Loucy (cell line): ENCODE measurements around the gene CLSTN3.

Source experiments
- H2AFZ ChIP-seq: fragments of 200-600 bp; sonication (generic); 2 replicates; pipeline ENCODE4 v1.6.0; 2016; ENCODE audit warnings: antibody characterized with exemption, mild to moderate bottlenecking, low read length, moderate library complexity
- H3F3A ChIP-seq: fragments of 200-600 bp; 2 replicates; pipeline ENCODE4 v1.6.0; 2016; ENCODE audit warnings: antibody characterized with exemption, low read depth, mild to moderate bottlenecking
- H3K27me3 ChIP-seq: fragments of 200-600 bp; sonication (generic); 2 replicates; pipeline ENCODE4 v1.6.1; 2014; ENCODE audit warnings: low read length, mild to moderate bottlenecking; ENCODE audit not compliant: insufficient read depth, poor library complexity, severe bottlenecking
- H3K36me3 ChIP-seq: fragments of 200-600 bp; sonication (generic); 2 replicates; pipeline ENCODE4 v1.6.1; 2016; ENCODE audit warnings: low read length; ENCODE audit not compliant: insufficient read depth
- H3K4me1 ChIP-seq: fragments of 200-600 bp; sonication (generic); 2 replicates; pipeline ENCODE4 v1.5.1; 2014; ENCODE audit warnings: low read length, mild to moderate bottlenecking; ENCODE audit not compliant: insufficient read depth, poor library complexity, severe bottlenecking
- H3K4me2 ChIP-seq: fragments of 200-600 bp; sonication (generic); 2 replicates; pipeline ENCODE4 v1.6.0; 2014; ENCODE audit warnings: antibody characterized with exemption, low read length, low read depth, mild to moderate bottlenecking; ENCODE audit not compliant: poor library complexity, severe bottlenecking
- H3K4me3 ChIP-seq: fragments of 200-600 bp; sonication (generic); 2 replicates; pipeline ENCODE4 v1.5.1; 2014; ENCODE audit warnings: low read length, mild to moderate bottlenecking, mixed read lengths; ENCODE audit not compliant: poor library complexity, severe bottlenecking
- H3K79me2 ChIP-seq: fragments of 200-600 bp; sonication (generic); 2 replicates; pipeline ENCODE4 v1.6.1; 2014; ENCODE audit warnings: low read length; ENCODE audit not compliant: insufficient read depth
- H3K9ac ChIP-seq: fragments of 200-600 bp; sonication (generic); 2 replicates; pipeline ENCODE4 v1.6.0; 2014; ENCODE audit warnings: mild to moderate bottlenecking, low read depth, low read length, moderate library complexity; ENCODE audit not compliant: poor library complexity, severe bottlenecking
- H3K9me2 ChIP-seq: fragments of 200-600 bp; sonication (generic); replicated peaks from 2 replicates; pipeline ENCODE4 v1.6.1; 2016; ENCODE audit warnings: low read depth, low read length, mixed read lengths
- H3K9me3 ChIP-seq: fragments of 200-600 bp; sonication (generic); 2 replicates; pipeline ENCODE4 v1.6.1; 2014; ENCODE audit warnings: mild to moderate bottlenecking, antibody characterized with exemption, low read length, low read depth; ENCODE audit not compliant: insufficient read depth
- H4K20me1 ChIP-seq: fragments of 200-600 bp; sonication (generic); 2 replicates; pipeline ENCODE4 v1.6.0; 2014; ENCODE audit warnings: antibody characterized with exemption, low read length, mild to moderate bottlenecking; ENCODE audit not compliant: insufficient read depth, poor library complexity, severe bottlenecking
- CTCF ChIP-seq: fragments of 200-600 bp; sonication (generic); conservative IDR thresholded peaks from 2 replicates; pipeline ENCODE4 v1.5.1; 2014; ENCODE audit warnings: mild to moderate bottlenecking, antibody characterized with exemption, low read length
- EZH2phosphoT487 ChIP-seq: fragments of 200-600 bp; IDR thresholded peaks from 2 replicates; pipeline ENCODE4 v1.6.1; 2018; ENCODE audit warnings: antibody characterized with exemption, mild to moderate bottlenecking, moderate library complexity, borderline replicate concordance

Gene CLSTN3

GRCh38 chr12:7125632-7126227, 4.4 kb upstream of the CLSTN3 start:
- H4K20me1 ChIP-seq = no peaks in the 10 kb centered on the region
- no peak overlapping the region for H3K9ac ChIP-seq
- peaks cover 8% of the 10 kb centered on the region; the same call in 1 of the 2 replicates for H3K79me2 ChIP-seq
- no peaks in the 10 kb centered on the region for H3K9me3 ChIP-seq
- no peaks in the 10 kb centered on the region for H3K27me3 ChIP-seq
- no peak overlapping the region for H3K4me3 ChIP-seq
- no peak for TF ChIP-seq CTCF
- no peak overlapping the region for H2AFZ ChIP-seq
- H3K36me3 ChIP-seq = no peaks in the 10 kb centered on the region
- H3K4me1 ChIP-seq = peaks cover 16% of the 10 kb centered on the region
- no peaks in the 10 kb centered on the region; the same call in 1 of the 2 replicates for H3F3A ChIP-seq
- H3K9me2 ChIP-seq = no peaks in the 10 kb centered on the region
- no peak overlapping the region for H3K4me2 ChIP-seq

DNA sequence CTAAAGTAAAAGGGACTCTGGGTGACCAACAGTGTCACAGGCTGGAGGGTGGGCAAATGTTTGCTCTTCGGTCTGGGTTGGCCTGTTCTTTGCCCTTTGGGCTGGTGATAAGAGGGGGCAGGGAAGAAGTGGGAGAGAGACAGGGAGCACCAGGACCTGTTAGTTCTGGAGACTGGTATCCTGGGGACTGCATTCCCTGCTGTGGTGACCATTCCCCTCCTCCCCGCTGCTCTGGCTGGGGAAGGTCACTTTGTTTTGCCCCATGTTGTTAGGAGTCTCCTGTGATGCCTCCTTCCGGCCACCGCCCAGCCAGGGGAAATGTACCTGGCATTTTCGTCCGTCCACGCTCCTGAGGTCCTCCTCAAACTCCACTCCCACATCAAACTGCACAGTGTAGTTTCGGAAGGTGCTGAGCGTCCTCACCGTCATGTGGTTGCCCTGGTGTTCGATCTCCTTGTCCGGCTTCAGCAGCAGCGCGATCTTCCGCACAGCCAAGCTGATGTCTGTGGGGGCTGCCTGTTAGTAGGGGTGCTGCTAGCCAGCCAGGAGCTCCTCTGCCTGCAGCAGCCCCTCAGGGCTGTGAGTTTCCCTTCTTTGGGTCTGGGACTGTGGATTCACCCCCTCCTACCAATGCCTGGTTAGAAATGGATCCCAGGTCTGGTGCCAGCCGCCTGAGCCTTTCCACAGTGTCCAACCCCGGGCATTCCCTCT, 2.1 kb upstream of the CLSTN3 start:
- no peak overlapping the region for H3K9ac ChIP-seq
- TF ChIP-seq CTCF (no peak), EZH2phosphoT487 (no peak)

GRCh38 chr12:7128681-7129286, 1.4 kb upstream of the CLSTN3 start, which contains the start of gene RBP5:
TSS of gene RBP5 (minus strand) at chr12:7128889. CDS start at chr12:7128775, 114 bp downstream.
- Histone ChIP-seq H3K9me2 (no peaks in the 10 kb centered on the region), H3K9me3 (no peaks in the 10 kb centered on the region), H2AFZ (peak within 1 kb of the TSS; percentile 82), H3K27me3 (no peaks in the 10 kb centered on the region), H3K36me3 (peaks cover 11% of the 10 kb centered on the region; the same call in 1 of the 2 replicates), H3F3A (peaks cover 2% of the 10 kb centered on the region; the same call in 1 of the 2 replicates), H3K79me2 (peaks cover 38% of the 10 kb centered on the region), H3K4me1 (peaks cover 36% of the 10 kb centered on the region), H3K9ac (peak within 1 kb of the TSS; percentile 81), H3K4me2 (peak within 1 kb of the TSS; percentile 99), H4K20me1 (no peaks in the 10 kb centered on the region), H3K4me3 (peak within 1 kb of the TSS; percentile 99)
- no peak for TF ChIP-seq EZH2phosphoT487
- no peak for TF ChIP-seq CTCF

More for the DNA sequence above, 2.1 kb upstream of the CLSTN3 start:
- peaks cover 2% of the 10 kb centered on the region; the same call in 1 of the 2 replicates for H3F3A ChIP-seq
- no peaks in the 10 kb centered on the region for H3K9me3 ChIP-seq
- H3K4me3 ChIP-seq = no peak overlapping the region
- H3K4me2 ChIP-seq = peak overlapping the region; percentile 99
- peaks cover 4% of the 10 kb centered on the region; the same call in 1 of the 2 replicates for H3K36me3 ChIP-seq
- peaks cover 31% of the 10 kb centered on the region for H3K79me2 ChIP-seq
- peaks cover 33% of the 10 kb centered on the region for H3K4me1 ChIP-seq
- no peak overlapping the region for H2AFZ ChIP-seq
- no peaks in the 10 kb centered on the region for H4K20me1 ChIP-seq
- no peaks in the 10 kb centered on the region for H3K27me3 ChIP-seq
- no peaks in the 10 kb centered on the region for H3K9me2 ChIP-seq
